SK-N-SH (cell line): ENCODE data around the gene INSC. TPM values are rescaled to one million over a fixed set of nuclear protein-coding genes. Genes with fewer than 3 reads are reported as not detected.

ENCODE experiments used
- CTCF ChIA-PET: fragments of 300-600, 350-600 bp; formaldehyde crosslinking; extraction: SDS; loops from one replicate; lab custom pipeline; 2021; lab: Yijun Ruan, JAX
- POLR2A ChIA-PET: fragments of 350-600 bp; sonication (Branson Sonifier 250); formaldehyde crosslinking; extraction: SDS; loops from one replicate; lab custom pipeline; 2020; ENCODE audit warnings: antibody characterized with exemption, inconsistent platforms; lab: Yijun Ruan, JAX
- DNase-seq: peaks from one replicate; pipeline ENCODE4 v3.0.0; 2012
- H2AFZ ChIP-seq: fragments of 200-600 bp; sonication (generic); 2 replicates; pipeline ENCODE4 v1.8.1; 2016; ENCODE audit warnings: antibody characterized with exemption, mild to moderate bottlenecking, low read depth
- H3F3A ChIP-seq: fragments of 200-600 bp; sonication (generic); replicated peaks from 2 replicates; pipeline ENCODE3; 2016; ENCODE audit warnings: antibody characterized with exemption, mild to moderate bottlenecking; ENCODE audit not compliant: insufficient read depth
- H3K27ac ChIP-seq, 2 experiments: fragments of 200-500 bp in 1 of 2; fragments of 200-600 bp in 1 of 2; sonication (Bioruptor generic) in 1 of 2; sonication (generic), shearing (Covaris generic) in 1 of 2; 2 replicates each; pipeline versions ENCODE4 v1.5.1 to v1.6.1; 2014 to 2016; ENCODE audit warnings: low read depth in 2 of 2, inconsistent platforms in 1 of 2, low read length in 1 of 2, mild to moderate bottlenecking in 1 of 2, mixed read lengths in 1 of 2
- H3K27me3 ChIP-seq: fragments of 200-600 bp; sonication (generic), shearing (Covaris generic); 2 replicates; pipeline ENCODE4 v1.6.1; 2016; ENCODE audit warnings: mixed run types; ENCODE audit not compliant: insufficient read depth
- H3K36me3 ChIP-seq, 2 experiments: fragments of 200-500 bp in 1 of 2; fragments of 200-600 bp in 1 of 2; sonication (Bioruptor generic) in 1 of 2; sonication (generic) in 1 of 2; replicated peaks in 1 of 2; 2 replicates each; pipeline versions ENCODE3 to v1.5.1; 2014 to 2016; ENCODE audit warnings: low read length in 1 of 2, mild to moderate bottlenecking in 1 of 2; ENCODE audit not compliant: insufficient read depth in 2 of 2, control insufficient read depth in 1 of 2
- H3K4me1 ChIP-seq, 2 experiments: fragments of 200-500 bp in 1 of 2; fragments of 200-600 bp in 1 of 2; sonication (Bioruptor generic) in 1 of 2; sonication (generic), shearing (Covaris generic) in 1 of 2; 2 replicates each; pipeline versions ENCODE4 v1.5.1 to v1.6.1; 2014 to 2016; ENCODE audit warnings: low read depth in 1 of 2, low read length in 1 of 2, mixed run types in 1 of 2; ENCODE audit not compliant: insufficient read depth in 2 of 2, control insufficient read depth in 1 of 2
- H3K4me2 ChIP-seq: fragments of 200-600 bp; sonication (generic), shearing (Covaris generic); 2 replicates; pipeline ENCODE4 v1.6.1; 2017; ENCODE audit warnings: mixed run types
- H3K4me3 ChIP-seq, 2 experiments: fragments of 200-500 bp in 1 of 2; fragments of 200-600 bp in 1 of 2; sonication (Bioruptor generic) in 1 of 2; sonication (generic), shearing (Covaris generic) in 1 of 2; 2 replicates each; pipeline versions ENCODE4 v1.5.1 to v1.8.1; 2014 to 2016; ENCODE audit warnings: low read depth in 2 of 2, inconsistent platforms in 1 of 2, low read length in 1 of 2, mild to moderate bottlenecking in 1 of 2, mixed read lengths in 1 of 2, moderate library complexity in 1 of 2
- H3K79me2 ChIP-seq: fragments of 200-600 bp; sonication (generic); 2 replicates; pipeline ENCODE4 v1.8.1; 2017; ENCODE audit warnings: mild to moderate bottlenecking; ENCODE audit not compliant: insufficient read depth
- H3K9ac ChIP-seq: fragments of 200-600 bp; sonication (generic); 2 replicates; pipeline ENCODE4 v1.6.1; 2017; ENCODE audit warnings: mixed run types
- H3K9me2 ChIP-seq: fragments of 200-600 bp; sonication (generic); 2 replicates; pipeline ENCODE4 v1.6.1; 2017; ENCODE audit warnings: mixed run types
- H3K9me3 ChIP-seq: fragments of 200-600 bp; sonication (generic); 2 replicates; pipeline ENCODE4 v1.6.1; 2017; ENCODE audit warnings: mixed run types, mild to moderate bottlenecking, moderate library complexity
- H4K20me1 ChIP-seq: fragments of 200-600 bp; sonication (generic); 2 replicates; pipeline ENCODE4 v1.6.1; 2017; ENCODE audit warnings: mild to moderate bottlenecking, mixed run types; ENCODE audit not compliant: insufficient read depth
- EZH2phosphoT487 ChIP-seq: fragments of 200-600 bp; sonication (generic); IDR thresholded peaks from 2 replicates; pipeline ENCODE4 v1.6.1; 2017; ENCODE audit warnings: low read depth, mixed run types, mild to moderate bottlenecking, antibody characterized with exemption, moderate library complexity, borderline replicate concordance
- FOXM1 ChIP-seq: IDR thresholded peaks from 2 replicates; pipeline ENCODE4 v1.4.0; 2012; ENCODE audit warnings: low read depth, mild to moderate bottlenecking
- MEF2A ChIP-seq: IDR thresholded peaks from 2 replicates; pipeline ENCODE4 v1.4.0; 2012; ENCODE audit warnings: low read depth, borderline replicate concordance
- NFIC ChIP-seq: IDR thresholded peaks from 2 replicates; pipeline ENCODE4 v1.4.0; 2012; ENCODE audit warnings: borderline replicate concordance
- NRF1 ChIP-seq: IDR thresholded peaks from 2 replicates; pipeline ENCODE4 v1.6.1; 2012; ENCODE audit warnings: low read depth, mild to moderate bottlenecking, low read length
- POLR2AphosphoS5 ChIP-seq: IDR thresholded peaks from 2 replicates; pipeline ENCODE4 v1.6.1; 2012; ENCODE audit warnings: low read depth, low read length
- RCOR1 ChIP-seq: fragments of 150-350 bp; IDR thresholded peaks from 2 replicates; pipeline ENCODE4 v1.6.1; 2017; ENCODE audit warnings: antibody characterized with exemption, low read length
- RFX5 ChIP-seq: IDR thresholded peaks from 2 replicates; pipeline ENCODE4 v1.6.1; 2012; ENCODE audit warnings: mild to moderate bottlenecking, improper control_type of control experiment, low read length
- WGBS: methylation state at CpG from one replicate; pipeline ENCODE4 v1.1.6; 2017; ENCODE audit warnings: low lambda C conversion rate; 5-methylcytosine and 5-hydroxymethylcytosine counted together
- polyA plus RNA-seq, 3 experiments: library from polyadenylated mRNA; depleted of rRNA; stranded (reverse); fragments of >200 nt; gene quantifications; 2 replicates each; pipeline ENCODE4 v1.2.3, GENCODE V29; 2012
- TF ChIP-seq, protein P1 (sequence below): IDR thresholded peaks from 2 replicates; pipeline ENCODE4 v1.4.0; 2012; ENCODE audit warnings: low read depth, borderline replicate concordance
- TF ChIP-seq, protein P2 (sequence below): IDR thresholded peaks from 2 replicates; pipeline ENCODE4 v1.6.1; 2012; ENCODE audit warnings: mild to moderate bottlenecking, low read depth, low read length, moderate library complexity
- TF ChIP-seq, protein P3 (sequence below): fragments of 200-600 bp; sonication (generic); IDR thresholded peaks from 2 replicates; pipeline ENCODE4 v1.6.1; 2017; ENCODE audit warnings: antibody characterized with exemption, mild to moderate bottlenecking, moderate library complexity

The INSC gene
- polyA plus RNA-seq, 1 of the 3 experiments (the other 2 are of a cell fraction) = not detected

DNA sequence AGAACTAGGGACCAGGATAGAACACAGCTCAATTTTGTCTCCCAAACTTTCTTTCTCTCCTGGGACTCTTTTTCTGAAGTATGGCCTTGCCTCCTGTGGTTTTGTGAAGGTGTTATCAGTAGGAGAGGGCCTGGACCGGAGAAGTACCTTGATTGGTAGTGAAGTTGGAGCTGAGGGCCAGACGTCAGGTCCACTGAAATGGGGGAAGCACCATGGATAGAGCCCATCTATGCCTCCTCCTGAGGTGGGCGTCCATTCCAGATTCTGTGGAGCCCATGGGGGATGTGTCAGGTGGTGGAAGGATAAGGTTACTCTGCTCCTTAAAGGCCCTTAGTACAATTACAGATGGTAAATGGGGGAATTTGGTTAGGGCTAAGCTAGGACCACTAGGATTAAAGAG lies 109.7 kb downstream of the INSC start:
- peaks cover 0 to 17% of the 10 kb centered on the region in 2 experiments; a peak in 2 of 4 replicates for H3K4me1 ChIP-seq
- H3K36me3 ChIP-seq = no peaks in the 10 kb centered on the region
- no peaks in the 10 kb centered on the region for H3K9me2 ChIP-seq
- H3K27ac ChIP-seq = no peak overlapping the region
- WGBS = 13% methylated on average over 3 of the region's 3 CpGs
- ChIA-PET POLR2A (no interaction called here), CTCF (interaction anchor here (0.6 to 1.4 kb wide), 6 partner anchors 9 to 150 kb away, joined by 3 to 6 read pairs (median 3); no protein-coding TSS in a partner anchor)
- no peaks in the 10 kb centered on the region for H3K27me3 ChIP-seq
- no peaks in the 10 kb centered on the region for H3F3A ChIP-seq
- H3K9ac ChIP-seq = no peak overlapping the region
- H3K4me2 ChIP-seq = no peak overlapping the region
- no peak overlapping the region for H3K4me3 ChIP-seq
- H3K79me2 ChIP-seq = no peaks in the 10 kb centered on the region
- no peaks in the 10 kb centered on the region for H3K9me3 ChIP-seq
- H2AFZ ChIP-seq = no peak overlapping the region
- DNase-seq = no peak
- no peaks in the 10 kb centered on the region for H4K20me1 ChIP-seq
- no peak for TF ChIP-seq EZH2phosphoT487
- no peak for TF ChIP-seq FOXM1
- no peak for TF ChIP-seq NRF1
- no peak for TF ChIP-seq MEF2A
- TF ChIP-seq, protein P1, sequence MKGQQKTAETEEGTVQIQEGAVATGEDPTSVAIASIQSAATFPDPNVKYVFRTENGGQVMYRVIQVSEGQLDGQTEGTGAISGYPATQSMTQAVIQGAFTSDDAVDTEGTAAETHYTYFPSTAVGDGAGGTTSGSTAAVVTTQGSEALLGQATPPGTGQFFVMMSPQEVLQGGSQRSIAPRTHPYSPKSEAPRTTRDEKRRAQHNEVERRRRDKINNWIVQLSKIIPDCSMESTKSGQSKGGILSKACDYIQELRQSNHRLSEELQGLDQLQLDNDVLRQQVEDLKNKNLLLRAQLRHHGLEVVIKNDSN = no peak
- TF ChIP-seq RCOR1 = no peak
- TF ChIP-seq, protein P2, sequence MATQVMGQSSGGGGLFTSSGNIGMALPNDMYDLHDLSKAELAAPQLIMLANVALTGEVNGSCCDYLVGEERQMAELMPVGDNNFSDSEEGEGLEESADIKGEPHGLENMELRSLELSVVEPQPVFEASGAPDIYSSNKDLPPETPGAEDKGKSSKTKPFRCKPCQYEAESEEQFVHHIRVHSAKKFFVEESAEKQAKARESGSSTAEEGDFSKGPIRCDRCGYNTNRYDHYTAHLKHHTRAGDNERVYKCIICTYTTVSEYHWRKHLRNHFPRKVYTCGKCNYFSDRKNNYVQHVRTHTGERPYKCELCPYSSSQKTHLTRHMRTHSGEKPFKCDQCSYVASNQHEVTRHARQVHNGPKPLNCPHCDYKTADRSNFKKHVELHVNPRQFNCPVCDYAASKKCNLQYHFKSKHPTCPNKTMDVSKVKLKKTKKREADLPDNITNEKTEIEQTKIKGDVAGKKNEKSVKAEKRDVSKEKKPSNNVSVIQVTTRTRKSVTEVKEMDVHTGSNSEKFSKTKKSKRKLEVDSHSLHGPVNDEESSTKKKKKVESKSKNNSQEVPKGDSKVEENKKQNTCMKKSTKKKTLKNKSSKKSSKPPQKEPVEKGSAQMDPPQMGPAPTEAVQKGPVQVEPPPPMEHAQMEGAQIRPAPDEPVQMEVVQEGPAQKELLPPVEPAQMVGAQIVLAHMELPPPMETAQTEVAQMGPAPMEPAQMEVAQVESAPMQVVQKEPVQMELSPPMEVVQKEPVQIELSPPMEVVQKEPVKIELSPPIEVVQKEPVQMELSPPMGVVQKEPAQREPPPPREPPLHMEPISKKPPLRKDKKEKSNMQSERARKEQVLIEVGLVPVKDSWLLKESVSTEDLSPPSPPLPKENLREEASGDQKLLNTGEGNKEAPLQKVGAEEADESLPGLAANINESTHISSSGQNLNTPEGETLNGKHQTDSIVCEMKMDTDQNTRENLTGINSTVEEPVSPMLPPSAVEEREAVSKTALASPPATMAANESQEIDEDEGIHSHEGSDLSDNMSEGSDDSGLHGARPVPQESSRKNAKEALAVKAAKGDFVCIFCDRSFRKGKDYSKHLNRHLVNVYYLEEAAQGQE = no peak
- no peak for TF ChIP-seq POLR2AphosphoS5
- TF ChIP-seq NFIC = no peak

DNA sequence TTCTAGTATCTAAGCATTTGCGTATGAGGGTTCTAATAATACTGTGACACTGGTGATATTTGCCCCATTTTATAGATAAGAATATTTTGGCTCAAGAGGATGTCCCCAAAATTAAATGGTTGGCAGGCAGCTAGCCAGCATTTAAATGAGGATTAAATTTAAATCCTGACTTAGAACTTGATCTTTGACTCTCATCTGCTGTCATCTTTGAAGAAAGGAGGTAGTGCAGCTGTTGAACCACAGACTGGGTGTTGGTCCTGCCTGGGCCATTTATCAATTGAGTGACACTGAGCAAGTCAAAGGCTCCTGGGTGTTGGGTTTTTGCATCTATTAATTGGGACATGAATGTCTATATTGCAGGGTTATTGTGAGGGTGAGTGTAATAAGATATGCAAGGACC lies 112.3 kb downstream of the INSC start:
- Histone ChIP-seq H3K9me2 (no peaks in the 10 kb centered on the region), H3K9ac (no peak overlapping the region), H3K4me1 (peaks cover 0 to 8% of the 10 kb centered on the region in 2 experiments; a peak in 2 of 4 replicates), H3K36me3 (no peaks in the 10 kb centered on the region), H3K4me2 (no peak overlapping the region), H3K27me3 (no peaks in the 10 kb centered on the region), H3K27ac (no peak overlapping the region), H2AFZ (no peak overlapping the region), H4K20me1 (no peaks in the 10 kb centered on the region), H3K79me2 (no peaks in the 10 kb centered on the region), H3F3A (no peaks in the 10 kb centered on the region), H3K4me3 (no peak overlapping the region), H3K9me3 (no peaks in the 10 kb centered on the region)
- CTCF ChIA-PET = interaction anchor here (0.8 to 1.0 kb wide), 2 partner anchors 21 to 126 kb away, joined by 3 to 4 read pairs; no protein-coding TSS in a partner anchor
- POLR2A ChIA-PET = no interaction called here
- DNase-seq = no peak
- 59% methylated on average over 1 of the region's 1 CpG for WGBS
- TF ChIP-seq RFX5 = no peak
- TF ChIP-seq, protein P3, sequence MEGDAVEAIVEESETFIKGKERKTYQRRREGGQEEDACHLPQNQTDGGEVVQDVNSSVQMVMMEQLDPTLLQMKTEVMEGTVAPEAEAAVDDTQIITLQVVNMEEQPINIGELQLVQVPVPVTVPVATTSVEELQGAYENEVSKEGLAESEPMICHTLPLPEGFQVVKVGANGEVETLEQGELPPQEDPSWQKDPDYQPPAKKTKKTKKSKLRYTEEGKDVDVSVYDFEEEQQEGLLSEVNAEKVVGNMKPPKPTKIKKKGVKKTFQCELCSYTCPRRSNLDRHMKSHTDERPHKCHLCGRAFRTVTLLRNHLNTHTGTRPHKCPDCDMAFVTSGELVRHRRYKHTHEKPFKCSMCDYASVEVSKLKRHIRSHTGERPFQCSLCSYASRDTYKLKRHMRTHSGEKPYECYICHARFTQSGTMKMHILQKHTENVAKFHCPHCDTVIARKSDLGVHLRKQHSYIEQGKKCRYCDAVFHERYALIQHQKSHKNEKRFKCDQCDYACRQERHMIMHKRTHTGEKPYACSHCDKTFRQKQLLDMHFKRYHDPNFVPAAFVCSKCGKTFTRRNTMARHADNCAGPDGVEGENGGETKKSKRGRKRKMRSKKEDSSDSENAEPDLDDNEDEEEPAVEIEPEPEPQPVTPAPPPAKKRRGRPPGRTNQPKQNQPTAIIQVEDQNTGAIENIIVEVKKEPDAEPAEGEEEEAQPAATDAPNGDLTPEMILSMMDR = no peak
- TF ChIP-seq NRF1 = no peak
